GM12878 (cell line): Measurements from ENCODE around the gene PPP6C. TPM values are rescaled to one million over a fixed set of nuclear protein-coding genes. Genes with fewer than 3 reads are reported as not detected.

ENCODE experiments used
- ATAC-seq: fragments of 200-7000 bp; cut with Tn5 transposase; 3 replicates; pipeline ENCODE4 v1.9.1; 2020; ENCODE audit warnings: mild to moderate bottlenecking, moderate library complexity
- BruUV-seq: library from RNA; stranded (reverse); fragments of 400-500 nt; replicated peaks from 2 replicates; lab custom pipeline; 2021; lab: Mats Ljungman, UMichigan
- CTCF ChIA-PET: fragments of 300-600 bp; sonication (Branson Sonifier 250); formaldehyde crosslinking; extraction: SDS; loops from one replicate; lab custom pipeline; 2021; ENCODE audit warnings: inconsistent platforms; lab: Yijun Ruan, JAX
- POLR2A ChIA-PET: fragments of 350-600 bp; formaldehyde crosslinking; extraction: SDS; loops from one replicate; lab custom pipeline; 2021; ENCODE audit warnings: inconsistent platforms; lab: Charles Lee
- RAD21 ChIA-PET: fragments of 300-600 bp; sonication (Branson Sonifier 250); formaldehyde crosslinking; loops from one replicate; lab custom pipeline; 2023; ENCODE audit warnings: antibody characterized with exemption; ENCODE audit not compliant: unreplicated experiment; lab: Charles Lee
- SMC1A ChIA-PET: fragments of 300-600 bp; sonication (Branson Sonifier 250); formaldehyde crosslinking; loops from one replicate; lab custom pipeline; 2023; ENCODE audit not compliant: unreplicated experiment, uncharacterized antibody; lab: Charles Lee
- DNase-seq: peaks from one replicate; pipeline ENCODE4 v3.0.0-alpha.2; 2011; ENCODE audit warnings: low read depth, low spot score
- FAIRE-seq: peaks from 3 replicates; lab custom pipeline; 2011; peaks lifted over from hg19 to GRCh38; lab: Jason Lieb, UNC
- H2AFZ ChIP-seq: 2 replicates; pipeline ENCODE4 v1.6.0; 2011; ENCODE audit warnings: low read depth, low read length, control low read depth; ENCODE audit not compliant: control insufficient read depth
- H3K27ac ChIP-seq: 2 replicates; pipeline ENCODE4 v1.5.1; 2011; ENCODE audit warnings: control low read depth; ENCODE audit not compliant: control insufficient read depth, insufficient read depth
- H3K27me3 ChIP-seq, 2 experiments: replicated peaks in 1 of 2; 2 replicates each; pipeline versions ENCODE4 v1.6.0 to v1.6.1; 2011; ENCODE audit warnings: low read length in 1 of 2; ENCODE audit not compliant: control insufficient read depth in 2 of 2, insufficient read depth in 2 of 2
- H3K36me3 ChIP-seq, 2 experiments: 2 replicates each; pipeline ENCODE4 v1.5.1; 2011; ENCODE audit warnings: low read length in 1 of 2; ENCODE audit not compliant: control insufficient read depth in 2 of 2, insufficient read depth in 2 of 2
- H3K4me1 ChIP-seq: 2 replicates; pipeline ENCODE4 v1.6.1; 2011; ENCODE audit warnings: mild to moderate bottlenecking, low read length, moderate library complexity, mixed read lengths; ENCODE audit not compliant: control insufficient read depth, insufficient read depth
- H3K4me2 ChIP-seq: 2 replicates; pipeline ENCODE4 v1.6.0; 2011; ENCODE audit warnings: control low read depth; ENCODE audit not compliant: control insufficient read depth, insufficient read depth
- H3K4me3 ChIP-seq: fragments of 200-600 bp; sonication (generic); 2 replicates; pipeline ENCODE4 v1.5.1; 2016
- H3K79me2 ChIP-seq: 2 replicates; pipeline ENCODE4 v1.6.0; 2011; ENCODE audit warnings: low read length; ENCODE audit not compliant: control insufficient read depth, insufficient read depth
- H3K9ac ChIP-seq: 2 replicates; pipeline ENCODE4 v1.8.0; 2011; ENCODE audit warnings: low read length, control low read depth, mixed read lengths; ENCODE audit not compliant: control insufficient read depth, insufficient read depth
- H3K9me3 ChIP-seq: replicated peaks from 3 replicates; pipeline ENCODE4 v1.5.1; 2011; ENCODE audit warnings: mild to moderate bottlenecking, low read length; ENCODE audit not compliant: control insufficient read depth, insufficient read depth
- H4K20me1 ChIP-seq: 2 replicates; pipeline ENCODE4 v1.6.0; 2011; ENCODE audit not compliant: control insufficient read depth, insufficient read depth
- ATF3 ChIP-seq: IDR thresholded peaks from 2 replicates; pipeline ENCODE4 v1.6.1; 2011; ENCODE audit warnings: low read depth, mild to moderate bottlenecking, low read length, moderate library complexity, borderline replicate concordance; ENCODE audit errors: extremely low read depth
- CREB1 ChIP-seq: IDR thresholded peaks from 2 replicates; pipeline ENCODE4 v1.6.1; 2012; ENCODE audit warnings: low read depth, mild to moderate bottlenecking, inconsistent platforms
- SKIL ChIP-seq: fragments of 450-650 bp; IDR thresholded peaks from 2 replicates; pipeline ENCODE4 v1.6.1; 2017; ENCODE audit warnings: mild to moderate bottlenecking, low read depth, inconsistent platforms; ENCODE audit not compliant: poor library complexity, severe bottlenecking
- TARDBP ChIP-seq: IDR thresholded peaks from 2 replicates; pipeline ENCODE4 v1.6.1; 2016; ENCODE audit warnings: borderline replicate concordance
- WRNIP1 ChIP-seq: IDR thresholded peaks from 2 replicates; pipeline ENCODE4 v1.6.1; 2011; ENCODE audit warnings: low read depth, low read length, improper control_type of control experiment, borderline replicate concordance
- ZNF384 ChIP-seq: IDR thresholded peaks from 2 replicates; pipeline ENCODE4 v1.6.1; 2012; ENCODE audit warnings: low read depth, mild to moderate bottlenecking, low read length, improper control_type of control experiment, borderline replicate concordance
- WGBS: methylation state at CpG from one replicate; pipeline ENCODE4 v1.1.6; 2016; ENCODE audit warnings: low lambda C conversion rate; ENCODE audit not compliant: insufficient replicate concordance, insufficient coverage; ENCODE audit errors: missing lambda C conversion rate; 5-methylcytosine and 5-hydroxymethylcytosine counted together
- in situ Hi-C: fragments of 300-500 bp; cut with MboI; formaldehyde crosslinking; loops from 9 replicates; pipeline ENCODE4 v1.14.3; 2018; ENCODE audit warnings: mixed read lengths
- intact Hi-C: fragments of 100-400 bp; cut with micrococcal nuclease; formaldehyde crosslinking; loops from one replicate; pipeline ENCODE4 v1.14.2; 2022; ENCODE audit not compliant: unreplicated experiment
- polyA plus RNA-seq, 11 experiments: library from polyadenylated mRNA; depleted of rRNA in 4 of 11; unstranded in 6 of 11; stranded (reverse) in 5 of 11; fragments of >200 nt; fragmentation: Nextera tagmentation in 4 of 11; fragmentation: Illumina TruSeq in 1 of 11; extraction: Ambion mirVana in 4 of 11; extraction: Trizol in 1 of 11; gene quantifications; 1 replicate in 1 of 11; 2 replicates in 10 of 11; pipeline versions ENCODE4 v1.2.1 to v1.2.3, GENCODE V29; 2011 to 2016; ENCODE audit warnings: inconsistent platforms in 2 of 11, missing spikeins in 2 of 11, low read depth in 1 of 11
- total RNA-seq, 4 experiments: library from RNA; depleted of rRNA in 3 of 4; stranded (reverse); fragments of >200 nt in 3 of 4; fragmentation: Illumina TruSeq in 1 of 4; extraction: Trizol in 1 of 4; gene quantifications; 2 replicates each; pipeline versions ENCODE4 v1.2.1 to v1.2.3, GENCODE V29; 2013 to 2021

Gene PPP6C
- total and polyA plus RNA-seq, 10 of the 15 experiments (the other 5 are each of a cell fraction or from before 2014, with no cell fraction given) = 26.8 to 45.3 (median 37.1) TPM

- 10% methylated on average over 4 of the region's 4 CpGs for WGBS
- ChIA-PET SMC1A (interaction anchor here (0.6 to 1.6 kb wide), 5 partner anchors 107 to 362 kb away, joined by 3 to 4 read pairs (median 3); no protein-coding TSS in a partner anchor), RAD21 (interaction anchor here (0.6 to 1.9 kb wide), 5 partner anchors 8 to 374 kb away, joined by 3 to 7 read pairs (median 4); partner anchors contain the start of gene WDR38), POLR2A (interaction anchor here (0.6 kb wide), 1 partner anchor 9 kb away, joined by 3 read pairs; no protein-coding TSS in a partner anchor), CTCF (interaction anchor here (0.7 to 1.1 kb wide), 3 partner anchors 40 to 373 kb away, joined by 3 to 4 read pairs (median 3); no protein-coding TSS in a partner anchor)
- peaks cover 10% of the 10 kb centered on the region for H3K4me1 ChIP-seq
- no peak overlapping the region for H3K27ac ChIP-seq
- intact Hi-C loops = loop anchor here (10.0 kb wide), 1 partner anchor 141 kb away; no protein-coding TSS in a partner anchor
- ATAC-seq = peak; percentile 11
- H3K9ac ChIP-seq = no peak overlapping the region
- peaks cover 0 to 6% of the 10 kb centered on the region in 2 experiments; a peak in 3 of 4 replicates for H3K36me3 ChIP-seq
- H4K20me1 ChIP-seq = no peaks in the 10 kb centered on the region
- H3K4me3 ChIP-seq = no peak overlapping the region
- no peaks in the 10 kb centered on the region for H3K27me3 ChIP-seq
- no peak overlapping the region for H2AFZ ChIP-seq
- in situ Hi-C loops = no loop called here
- no TSS peak for BruUV-seq
- H3K9me3 ChIP-seq = no peaks in the 10 kb centered on the region
- peak overlapping the region; percentile 38 for H3K4me2 ChIP-seq
- H3K79me2 ChIP-seq = peaks cover 3% of the 10 kb centered on the region
- peak; percentile 67 for TF ChIP-seq CREB1
- no peak for TF ChIP-seq SKIL
- TF ChIP-seq WRNIP1 = no peak
- TF ChIP-seq ZNF384 = peak; percentile 42; the same call in 1 of the 2 replicates
- TF ChIP-seq TARDBP = no peak
- no peak for TF ChIP-seq ATF3
- no peak for DNase-seq
- FAIRE-seq = no peak
These were observed 43.4 kb downstream of the PPP6C start for GRCh38 chr9:125146247-125146646.
